HCT116 (cell line): ENCODE data around the gene HHAT.

Experiments used
- CEBPB ChIP-seq: IDR thresholded peaks from 2 replicates; pipeline ENCODE4 v1.6.1; 2012; ENCODE audit warnings: low read depth
- CTCF ChIP-seq, 3 experiments: fragments of 200-600 bp in 1 of 3; sonication (generic) in 1 of 3; IDR thresholded peaks in 2 of 3; conservative IDR thresholded peaks in 1 of 3; 2 replicates each; pipeline ENCODE4 v1.5.1; 2012 to 2017; ENCODE audit warnings: low read depth in 2 of 3, low read length in 2 of 3, antibody characterized with exemption in 1 of 3, borderline replicate concordance in 1 of 3, control low read depth in 1 of 3, mild to moderate bottlenecking in 1 of 3, mixed read lengths in 1 of 3, mixed run types in 1 of 3, moderate library complexity in 1 of 3; ENCODE audit not compliant: insufficient read depth in 1 of 3
- EZH2 ChIP-seq: fragments of 200-600 bp; sonication (generic); IDR thresholded peaks from 2 replicates; pipeline ENCODE4 v1.6.1; 2017; ENCODE audit warnings: antibody characterized with exemption, mixed run types
- FOSL1 ChIP-seq: IDR thresholded peaks from 2 replicates; pipeline ENCODE4 v1.6.1; 2012; ENCODE audit warnings: low read depth
- JUND ChIP-seq: IDR thresholded peaks from 2 replicates; pipeline ENCODE4 v1.6.1; 2012
- MAX ChIP-seq: IDR thresholded peaks from 2 replicates; pipeline ENCODE4 v1.6.1; 2012
- POLR2A ChIP-seq: IDR thresholded peaks from 2 replicates; pipeline ENCODE4 v1.7.0; 2011; ENCODE audit warnings: borderline replicate concordance; ENCODE audit not compliant: insufficient read depth, insufficient read length; ENCODE audit errors: extremely low read depth
- POLR2AphosphoS5 ChIP-seq: IDR thresholded peaks from 2 replicates; pipeline ENCODE4 v1.6.1; 2011; ENCODE audit warnings: mild to moderate bottlenecking, low read depth, low read length, moderate library complexity
- REST ChIP-seq: IDR thresholded peaks from 2 replicates; pipeline ENCODE4 v1.6.1; 2012; ENCODE audit warnings: low read depth
- SP1 ChIP-seq: IDR thresholded peaks from 2 replicates; pipeline ENCODE4 v1.6.1; 2012; ENCODE audit warnings: low read depth
- TCF7L2 ChIP-seq: IDR thresholded peaks from 2 replicates; pipeline ENCODE4 v1.7.0; 2011; ENCODE audit warnings: borderline replicate concordance, inconsistent platforms; ENCODE audit not compliant: insufficient read depth, insufficient read length; ENCODE audit errors: extremely low read depth
- ZNF274 ChIP-seq: fragments of 200-500 bp; sonication (Bioruptor generic); IDR thresholded peaks from 2 replicates; pipeline ENCODE4 v1.6.1; 2014; ENCODE audit warnings: mild to moderate bottlenecking, low read depth, low read length, inconsistent platforms

- no peak for TF ChIP-seq EZH2
- no peak for TF ChIP-seq CTCF (IDR thresholded peaks at IDR 0.05 in 2 of 3, conservative IDR thresholded peaks at IDR 0.05 in 1 of 3; ENCODE audit: borderline replicate concordance in 1 of 3, insufficient read depth in 1 of 3, low read depth in 2 of 3, low read length in 2 of 3)
- no peak for TF ChIP-seq REST
- TF ChIP-seq ZNF274, result no peak
- no peak for TF ChIP-seq MAX
- TF ChIP-seq POLR2A, result no peak
- no peak for TF ChIP-seq CEBPB
- TF ChIP-seq SP1, result no peak
- TF ChIP-seq FOSL1, result no peak
- no peak for TF ChIP-seq JUND
- TF ChIP-seq TCF7L2, result no peak
- no peak for TF ChIP-seq POLR2AphosphoS5
These were observed 306.4 kb downstream of the HHAT start for GRCh38 chr1:210635108-210635507.
